ENCODE measurements around the gene ACTR3C.

The ACTR3C gene

GRCh38 chr7:150322833-150323681, at the start of gene ACTR3C, which contains the start of gene LRRC61:
ACTR3C (minus strand) TSS chr7:150323545; CDS start chr7:150295296, 28,249 bp downstream.
LRRC61 (plus strand) TSS chr7:150323355; CDS start chr7:150336862, 13,507 bp downstream.
- DNase-seq (ENCODE audit: low read depth in 2 of 2), result peak; percentile 22 to 44

DNA sequence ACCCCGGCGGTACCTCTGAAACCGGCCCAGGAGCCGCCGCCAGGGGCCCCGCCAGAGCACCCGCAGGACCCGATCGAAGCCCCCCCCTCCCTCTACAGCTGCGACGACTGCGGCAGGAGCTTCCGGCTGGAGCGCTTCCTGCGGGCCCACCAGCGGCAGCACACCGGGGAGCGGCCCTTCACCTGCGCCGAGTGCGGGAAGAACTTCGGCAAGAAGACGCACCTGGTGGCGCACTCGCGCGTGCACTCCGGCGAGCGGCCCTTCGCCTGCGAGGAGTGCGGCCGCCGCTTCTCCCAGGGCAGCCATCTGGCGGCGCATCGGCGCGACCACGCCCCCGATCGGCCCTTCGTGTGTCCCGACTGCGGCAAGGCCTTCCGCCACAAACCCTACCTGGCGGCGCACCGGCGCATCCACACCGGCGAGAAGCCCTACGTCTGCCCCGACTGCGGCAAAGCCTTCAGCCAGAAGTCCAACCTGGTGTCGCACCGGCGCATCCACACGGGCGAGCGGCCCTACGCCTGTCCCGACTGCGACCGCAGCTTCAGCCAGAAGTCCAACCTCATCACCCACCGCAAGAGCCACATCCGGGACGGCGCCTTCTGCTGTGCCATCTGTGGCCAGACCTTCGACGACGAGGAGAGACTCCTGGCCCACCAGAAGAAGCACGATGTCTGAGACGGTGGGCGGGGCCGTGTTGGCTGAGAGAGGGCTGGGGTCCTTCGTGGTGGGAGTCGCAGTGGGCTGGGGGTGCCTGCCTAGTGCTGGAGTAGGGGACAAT, 49.1 kb upstream of the ACTR3C start:
- DNase-seq (ENCODE audit: low read depth in 2 of 2), result no peak

DNA sequence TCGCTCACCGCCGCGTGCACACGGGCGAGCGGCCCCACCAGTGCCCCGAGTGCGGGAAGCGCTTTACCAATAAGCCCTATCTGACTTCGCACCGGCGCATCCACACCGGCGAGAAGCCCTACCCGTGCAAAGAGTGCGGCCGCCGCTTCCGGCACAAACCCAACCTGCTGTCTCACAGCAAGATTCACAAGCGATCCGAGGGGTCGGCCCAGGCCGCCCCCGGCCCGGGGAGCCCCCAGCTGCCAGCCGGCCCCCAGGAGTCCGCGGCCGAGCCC, 48.6 kb upstream of the ACTR3C start:
- DNase-seq (ENCODE audit: low read depth in 2 of 2), result no peak

DNA sequence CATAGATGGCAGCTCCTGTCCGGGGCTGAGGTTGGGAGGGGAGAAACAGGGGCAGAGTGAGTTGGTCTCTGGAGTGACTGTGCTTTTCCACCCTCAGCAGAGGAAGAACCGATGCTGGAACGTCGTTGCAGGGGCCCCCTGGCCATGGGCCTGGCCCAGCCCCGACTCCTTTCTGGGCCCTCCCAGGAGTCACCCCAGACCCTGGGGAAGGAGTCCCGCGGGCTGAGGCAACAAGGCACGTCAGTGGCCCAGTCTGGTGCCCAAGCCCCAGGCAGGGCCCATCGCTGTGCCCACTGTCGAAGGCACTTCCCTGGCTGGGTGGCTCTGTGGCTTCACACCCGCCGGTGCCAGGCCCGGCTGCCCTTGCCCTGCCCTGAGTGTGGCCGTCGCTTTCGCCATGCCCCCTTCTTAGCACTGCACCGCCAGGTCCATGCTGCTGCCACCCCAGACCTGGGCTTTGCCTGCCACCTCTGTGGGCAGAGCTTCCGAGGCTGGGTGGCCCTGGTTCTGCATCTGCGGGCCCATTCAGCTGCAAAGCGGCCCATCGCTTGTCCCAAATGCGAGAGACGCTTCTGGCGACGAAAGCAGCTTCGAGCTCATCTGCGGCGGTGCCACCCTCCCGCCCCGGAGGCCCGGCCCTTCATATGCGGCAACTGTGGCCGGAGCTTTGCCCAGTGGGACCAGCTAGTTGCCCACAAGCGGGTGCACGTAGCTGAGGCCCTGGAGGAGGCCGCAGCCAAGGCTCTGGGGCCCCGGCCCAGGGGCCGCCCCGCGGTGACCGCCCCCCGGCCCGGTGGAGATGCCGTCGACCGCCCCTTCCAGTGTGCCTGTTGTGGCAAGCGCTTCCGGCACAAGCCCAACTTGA, 48.0 kb upstream of the ACTR3C start:
- no peak for DNase-seq (ENCODE audit: low read depth in 2 of 2)

GRCh38 chr7:150370612-150371071, 47.3 kb upstream of the ACTR3C start:
- DNase-seq (ENCODE audit: low read depth in 2 of 2), result no peak

GRCh38 chr7:150369748-150370501, 46.6 kb upstream of the ACTR3C start:
- no peak for DNase-seq (ENCODE audit: low read depth in 2 of 2)

DNA sequence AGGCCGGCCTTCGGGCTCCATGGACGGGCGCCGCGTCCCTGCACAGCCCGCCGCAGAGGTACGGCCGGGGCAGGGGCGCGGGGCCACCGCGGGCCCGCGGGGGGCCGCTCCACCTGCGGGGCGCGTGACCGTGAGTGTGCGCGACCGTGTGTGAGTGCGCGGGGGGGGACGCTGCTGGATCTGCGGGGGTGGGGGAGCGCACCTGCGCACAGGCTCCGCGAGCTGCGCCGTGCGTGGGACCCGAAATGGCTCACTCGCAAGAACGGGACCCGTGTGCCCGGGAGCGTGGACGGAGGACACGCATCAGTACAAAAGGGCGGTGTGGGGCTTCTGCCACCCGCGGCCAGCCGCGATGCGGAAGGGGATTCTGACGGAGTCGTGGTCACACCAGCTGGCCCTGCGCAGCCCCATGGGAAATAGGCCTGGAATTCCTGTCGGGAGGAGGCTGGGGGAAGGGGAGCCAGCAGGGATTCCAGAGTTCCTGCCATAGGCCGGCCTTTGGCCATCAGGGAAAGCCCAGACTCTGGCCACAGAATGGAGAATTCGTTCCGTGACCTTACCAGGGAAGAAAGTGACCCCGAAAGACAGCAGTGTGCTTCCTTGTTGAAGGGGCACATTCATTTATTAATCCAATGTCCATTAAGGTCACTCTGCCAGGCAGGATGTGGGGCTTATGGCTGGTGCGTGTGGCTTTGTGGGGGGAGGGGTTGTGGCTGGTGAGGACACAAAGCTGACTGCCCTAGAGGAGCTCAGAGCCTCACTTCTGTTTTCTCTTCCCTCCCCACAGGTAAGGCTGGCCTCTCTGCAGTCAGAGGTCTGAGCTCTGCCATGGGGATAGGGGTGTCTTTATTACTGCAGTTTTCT, 45.8 kb upstream of the ACTR3C start:
- peak in 1 of 2 donors; percentile 29 for DNase-seq (ENCODE audit: low read depth in 2 of 2)

- DNase-seq (ENCODE audit: low read depth in 2 of 2), result peak; percentile 48 to 62
Measured at GRCh38 chr7:150368096-150368883, 44.9 kb upstream of the ACTR3C start, which contains the start of gene REPIN1. REPIN1 (plus strand) TSS chr7:150368822; CDS start chr7:150369712, 890 bp downstream.

GRCh38 chr7:150367677-150368095, 44.3 kb upstream of the ACTR3C start:
- DNase-seq (ENCODE audit: low read depth in 2 of 2), result no peak

DNA sequence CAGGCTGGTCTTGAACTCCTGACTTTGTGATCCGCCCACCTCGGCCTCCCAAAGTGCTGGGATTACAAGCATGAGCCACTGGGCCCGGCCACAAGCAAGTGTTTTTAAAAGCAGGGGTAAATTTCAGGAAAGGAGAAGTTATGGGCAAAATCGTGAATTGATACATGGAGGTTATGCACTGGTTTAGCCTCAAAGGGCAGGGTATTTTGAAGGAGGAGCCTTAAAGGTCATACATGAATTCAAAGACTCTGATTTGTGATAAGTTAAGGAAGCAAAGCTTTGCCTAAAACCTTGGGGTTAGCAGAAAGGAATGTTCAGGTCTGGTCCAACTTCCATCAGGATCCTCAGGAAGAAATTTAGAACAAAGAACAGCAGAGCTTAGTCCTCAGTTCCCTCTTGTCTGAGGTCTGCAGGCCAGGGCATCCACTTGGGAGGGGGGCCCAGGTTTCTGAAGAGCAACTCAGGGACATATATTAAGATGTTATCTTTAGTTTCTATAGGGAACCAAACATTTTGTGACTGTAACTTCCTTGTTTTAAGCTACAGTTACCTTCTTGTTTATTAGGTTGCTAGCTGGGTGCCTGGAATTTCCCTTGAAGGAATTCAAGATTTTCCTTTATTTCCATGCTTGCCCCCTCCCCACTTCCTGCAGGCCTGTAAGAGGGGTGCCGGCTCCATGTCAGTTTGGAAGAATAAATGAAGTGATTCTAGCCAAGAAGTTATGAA, 42.5 kb upstream of the ACTR3C start:
- no peak for DNase-seq (ENCODE audit: low read depth in 2 of 2)

- no peak for DNase-seq (ENCODE audit: low read depth in 2 of 2)
Measured at GRCh38 chr7:150365194-150365593, 41.8 kb upstream of the ACTR3C start.

GRCh38 chr7:150363872-150364271, 40.5 kb upstream of the ACTR3C start:
- no peak for DNase-seq (ENCODE audit: low read depth in 2 of 2)

GRCh38 chr7:150363370-150363769, 40.0 kb upstream of the ACTR3C start:
- DNase-seq (ENCODE audit: low read depth in 2 of 2), result no peak

GRCh38 chr7:150361807-150362621, 38.7 kb upstream of the ACTR3C start:
- DNase-seq (ENCODE audit: low read depth in 2 of 2), result no peak

DNA sequence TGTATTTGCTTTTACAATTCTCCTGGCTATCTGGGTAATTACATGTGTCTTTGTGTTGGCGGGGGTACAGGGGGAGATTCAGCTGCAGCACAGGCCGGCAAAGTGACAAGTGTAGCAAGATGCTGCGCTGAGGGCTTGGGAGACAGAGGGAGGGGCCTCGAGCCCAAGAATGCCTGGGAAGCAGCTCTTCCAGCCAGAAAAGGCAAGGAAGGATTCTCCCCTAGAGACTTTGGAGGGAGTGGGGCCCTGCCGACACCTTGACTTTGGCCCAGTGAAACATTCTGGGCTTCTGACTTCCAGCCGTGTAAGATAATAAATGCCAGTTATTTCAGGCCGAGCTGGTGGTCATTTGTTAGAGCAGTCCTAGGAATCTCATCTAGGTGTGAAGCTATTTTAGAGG, 38.1 kb upstream of the ACTR3C start:
- DNase-seq (ENCODE audit: low read depth in 2 of 2), result no peak

- DNase-seq (ENCODE audit: low read depth in 2 of 2), result no peak
Measured at GRCh38 chr7:150360363-150361058, 37.2 kb upstream of the ACTR3C start.
